HG03575 (cell line): ENCODE measurements around the gene NR2E1.

Experiments
- ATAC-seq: cut with Tn5 transposase; IDR thresholded peaks from one replicate; pipeline ENCODE4 v1.9.1; 2021; ENCODE audit not compliant: unreplicated experiment, insufficient number of reproducible peaks, low FRiP score; ENCODE audit errors: extremely low read depth

NR2E1 gene

GRCh38 chr6:108169464-108170331 is 3.9 kb downstream of the NR2E1 start:
- ATAC-seq: no peak

- ATAC-seq: no peak
Observed at GRCh38 chr6:108170332-108171290, 4.8 kb downstream of the NR2E1 start.

DNA sequence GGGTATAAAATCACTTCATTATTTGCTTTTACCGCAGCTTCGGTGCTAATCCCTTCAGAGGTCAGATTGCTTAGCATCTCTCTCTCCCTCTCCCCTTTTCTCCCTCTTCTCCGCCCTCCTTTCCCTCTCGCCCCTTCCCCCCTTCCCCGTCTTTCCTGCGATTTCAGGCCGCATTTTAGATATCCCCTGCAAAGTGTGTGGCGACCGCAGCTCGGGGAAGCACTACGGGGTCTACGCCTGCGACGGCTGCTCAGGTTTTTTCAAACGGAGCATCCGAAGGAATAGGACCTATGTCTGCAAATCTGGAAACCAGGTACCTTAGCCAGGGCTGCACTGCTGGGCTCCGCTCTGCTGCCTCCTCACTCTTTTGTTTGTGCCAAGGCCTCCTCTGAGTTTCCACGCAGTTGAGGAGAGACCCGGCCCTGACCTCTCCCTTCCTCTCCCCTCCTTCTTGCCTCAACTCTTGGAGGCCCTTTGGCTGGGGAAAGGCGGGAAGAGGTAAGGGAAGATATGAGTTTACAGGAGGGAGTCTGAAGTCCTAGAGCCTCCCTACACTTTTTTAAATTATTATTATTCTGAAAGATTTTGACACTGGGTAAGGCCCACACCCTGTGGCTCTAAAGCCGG is 5.6 kb downstream of the NR2E1 start:
- no peak for ATAC-seq

DNA sequence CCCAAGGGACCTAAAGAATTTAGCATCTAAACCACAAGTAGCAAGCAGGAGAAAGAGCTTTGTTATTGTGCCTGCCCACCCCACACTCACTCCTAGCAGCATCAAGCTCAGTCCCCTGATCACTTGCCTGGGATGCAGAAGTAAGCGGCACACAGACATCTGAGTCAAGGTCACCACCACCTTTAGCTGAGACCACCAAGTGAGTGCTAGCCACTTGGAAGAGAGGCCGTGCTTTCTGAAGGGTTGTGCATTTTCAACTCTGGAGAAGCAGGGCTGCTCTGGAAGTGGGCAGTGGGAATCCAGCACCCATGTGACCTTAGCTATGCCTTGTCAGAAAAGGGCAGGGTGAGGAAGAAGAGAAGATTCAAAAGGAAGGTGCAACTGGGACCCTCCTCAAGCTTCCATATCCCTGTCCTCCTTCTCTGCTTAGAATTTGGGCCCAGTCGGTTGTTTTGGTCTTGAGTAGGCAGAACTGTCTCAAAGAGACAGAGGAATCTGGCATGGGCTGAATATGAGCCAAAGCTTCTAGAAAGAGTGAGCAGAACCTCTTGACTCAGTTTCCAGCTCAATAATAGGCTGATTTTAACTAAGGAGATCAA is 6.2 kb downstream of the NR2E1 start:
- ATAC-seq: no peak

- no peak for ATAC-seq
Observed at GRCh38 chr6:108174371-108175175, 8.8 kb downstream of the NR2E1 start.

- ATAC-seq: no peak
Observed at GRCh38 chr6:108175176-108175591, 9.4 kb downstream of the NR2E1 start.

GRCh38 chr6:108175592-108176279 is 9.9 kb downstream of the NR2E1 start:
- no peak for ATAC-seq

DNA sequence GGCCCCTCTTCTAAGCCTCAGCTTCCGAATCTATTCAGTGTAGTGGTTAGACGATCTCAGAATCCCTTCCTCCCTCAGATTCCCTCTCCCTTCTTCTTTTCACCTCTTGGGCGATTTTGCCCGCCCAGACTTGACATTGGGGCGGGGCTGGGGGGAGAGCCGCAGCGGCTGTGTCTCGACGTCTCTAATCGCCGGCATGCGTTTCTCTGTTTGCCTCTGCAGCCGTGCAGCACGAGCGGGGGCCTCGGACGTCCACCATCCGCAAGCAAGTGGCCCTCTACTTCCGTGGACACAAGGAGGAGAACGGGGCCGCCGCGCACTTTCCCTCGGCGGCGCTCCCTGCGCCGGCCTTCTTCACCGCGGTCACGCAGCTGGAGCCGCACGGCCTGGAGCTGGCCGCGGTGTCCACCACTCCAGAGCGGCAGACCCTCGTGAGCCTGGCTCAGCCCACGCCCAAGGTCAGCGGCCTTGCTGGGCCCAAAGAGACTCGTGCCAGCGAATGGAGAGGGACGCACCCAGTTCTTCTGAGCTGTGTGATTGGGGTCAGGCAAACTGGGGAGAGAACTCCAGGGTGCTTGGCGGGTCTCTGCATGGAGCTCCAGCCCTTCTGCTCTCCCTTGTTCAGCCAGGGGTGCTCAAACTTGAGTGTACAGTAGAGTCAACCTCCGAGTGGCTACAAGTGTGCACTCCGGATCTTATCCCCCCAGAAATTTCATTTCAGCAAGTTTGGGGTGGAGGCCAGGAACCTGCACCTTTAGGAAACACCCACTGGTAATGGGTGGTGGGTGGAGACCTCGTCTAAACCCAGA is 10.7 kb downstream of the NR2E1 start:
- no peak for ATAC-seq

GRCh38 chr6:108179741-108180140 is 13.9 kb downstream of the NR2E1 start:
- no peak for ATAC-seq

GRCh38 chr6:108180266-108180665 is 14.4 kb downstream of the NR2E1 start:
- ATAC-seq: no peak

- ATAC-seq: no peak
Observed at GRCh38 chr6:108180776-108181175, 15.0 kb downstream of the NR2E1 start.

DNA sequence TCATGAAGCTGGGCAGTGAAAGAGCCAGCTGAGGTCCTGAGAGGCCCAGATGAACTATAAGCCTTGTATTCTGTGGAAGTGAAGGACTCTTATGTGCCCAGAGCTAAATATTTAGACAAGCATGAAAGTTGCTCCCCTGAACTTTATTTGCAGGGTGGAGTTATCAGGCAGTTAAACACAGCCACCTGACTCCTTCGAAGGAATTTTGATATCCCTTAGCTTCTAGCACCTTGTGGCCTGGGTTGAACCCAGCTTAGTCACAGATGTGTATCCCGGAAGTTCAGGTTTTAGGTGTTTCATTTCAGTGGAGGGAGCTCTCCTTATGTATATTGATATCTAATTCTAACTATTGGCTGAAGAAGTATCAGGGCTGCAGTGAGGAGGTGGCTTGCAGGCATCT is 20.4 kb downstream of the NR2E1 start:
- ATAC-seq: no peak

GRCh38 chr6:108187519-108187918 is 21.7 kb downstream of the NR2E1 start:
- ATAC-seq: no peak

DNA sequence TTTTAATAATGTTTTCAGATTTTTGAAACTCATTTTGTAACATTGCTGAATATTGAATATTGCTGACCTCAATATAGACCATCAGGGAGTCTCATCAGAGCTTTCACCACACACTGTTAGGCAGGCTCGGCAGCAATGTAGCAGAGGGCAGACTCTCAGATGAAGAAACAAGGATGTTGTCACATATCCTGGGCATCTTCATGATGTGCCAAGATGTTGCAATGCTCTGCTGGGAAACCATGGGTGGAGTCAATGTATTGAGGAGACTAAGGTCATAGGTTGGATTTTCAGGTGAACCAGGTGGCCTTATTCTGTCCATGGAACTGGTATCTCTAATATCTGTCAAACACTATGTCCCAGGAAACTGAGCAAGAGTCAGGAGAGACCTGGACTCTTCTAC is 27.3 kb downstream of the NR2E1 start:
- no peak for ATAC-seq

GRCh38 chr6:108193835-108194234 is 28.0 kb downstream of the NR2E1 start:
- no peak for ATAC-seq

DNA sequence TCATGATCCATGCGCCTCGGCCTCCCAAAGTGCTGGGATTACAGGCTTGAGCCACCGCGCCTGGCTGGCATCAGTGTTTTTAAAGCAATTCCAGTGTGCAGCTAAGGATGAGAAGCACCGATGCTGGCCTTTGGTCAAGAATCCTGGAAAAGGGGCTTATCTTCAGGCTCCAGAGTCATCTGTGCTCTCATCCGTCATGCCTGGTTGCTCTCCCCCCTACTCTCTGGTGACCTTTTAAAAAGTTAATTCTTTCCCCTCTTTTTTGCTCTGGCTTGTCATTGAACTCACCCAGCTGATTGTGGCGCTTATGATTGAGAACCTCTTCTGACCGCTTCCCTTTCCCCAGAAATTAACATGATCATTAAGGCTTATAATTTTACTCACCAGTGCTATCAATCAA is 28.7 kb downstream of the NR2E1 start:
- ATAC-seq: no peak

- ATAC-seq: no peak
Observed at GRCh38 chr6:108195209-108195608, 29.4 kb downstream of the NR2E1 start.
